ENCODE results near the gene RAPGEF6. TPM values are rescaled to one million over a fixed set of nuclear protein-coding genes. Genes with fewer than 3 reads are reported as not detected.

The RAPGEF6 gene
- total and polyA plus RNA-seq, 2 of the 4 experiments (the other 2 are of a cell fraction): 5.8 to 18.8 TPM

DNA sequence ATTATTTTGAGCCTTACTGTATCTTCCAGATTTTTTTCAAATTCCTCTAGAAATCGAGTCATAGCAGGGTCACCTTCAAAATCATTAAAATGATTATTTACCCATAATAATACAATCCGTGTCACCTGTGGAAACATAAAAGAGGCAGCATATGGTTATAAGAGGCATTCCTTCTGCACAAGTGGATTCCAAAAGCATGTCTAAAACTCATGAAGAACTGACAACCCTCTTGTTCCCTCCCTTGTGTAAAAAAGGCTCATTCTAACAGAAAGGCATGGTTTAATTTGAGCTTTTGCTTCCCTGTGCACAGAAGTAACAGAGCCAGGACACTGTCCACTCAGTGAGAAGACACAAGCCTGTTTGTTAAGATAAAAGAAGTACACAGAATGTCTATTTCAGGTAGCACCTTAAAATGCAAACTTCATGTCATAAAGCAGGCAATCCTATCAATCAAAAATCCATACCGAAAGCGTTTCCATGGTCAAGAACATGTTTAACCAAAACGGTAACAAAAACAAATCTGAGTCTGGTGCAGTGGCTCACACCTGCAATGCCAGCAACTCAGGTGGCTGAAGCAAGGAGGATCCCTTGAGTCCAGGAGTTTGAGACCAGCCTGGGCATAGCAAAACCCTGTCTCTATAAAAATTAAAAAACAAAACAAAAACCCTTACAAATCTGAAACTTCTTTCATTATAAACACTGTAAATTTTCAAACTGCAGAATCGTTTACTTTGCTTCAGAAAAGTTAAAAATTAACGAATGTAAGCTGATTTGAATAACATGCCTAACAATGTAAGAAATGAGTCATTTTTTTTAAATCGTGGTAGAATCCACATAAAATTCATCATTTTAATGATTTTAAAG is 139.3 kb downstream of the RAPGEF6 start:
- Histone ChIP-seq H3K4me3 (ENCODE audit: insufficient read depth, low read depth, low read length) (no peak overlapping the region), H3K27ac (ENCODE audit: insufficient read depth, low read length) (no peak overlapping the region), H2BK20ac (ENCODE audit: low read depth, low read length) (no peak overlapping the region), H3K9ac (ENCODE audit: low read depth, low read length) (no peak overlapping the region), H3K9me3 (ENCODE audit: control insufficient read depth, insufficient read depth, low read length) (no peaks in the 10 kb centered on the region), H4K8ac (ENCODE audit: low read depth in 2 of 2, low read length in 2 of 2) (no peak overlapping the region), H3K9me1 (ENCODE audit: insufficient read depth, low read length) (peaks cover 3% of the 10 kb centered on the region; the same call in 1 of the 2 replicates), H2BK5ac (ENCODE audit: low read depth, low read length, poor library complexity, severe bottlenecking) (no peak overlapping the region), H3K79me1 (ENCODE audit: low read depth in 1 of 2, low read length in 2 of 2) (peaks cover 0 to 6% of the 10 kb centered on the region in 2 experiments; a peak in 3 of 4 replicates), H3K18ac (ENCODE audit: low read depth, low read length) (no peak overlapping the region), H3K36me3 (ENCODE audit: control insufficient read depth, insufficient read depth, low read length) (peaks cover 5% of the 10 kb centered on the region), H2AFZ (replicated peaks; ENCODE audit: low read length, poor library complexity) (no peak overlapping the region), H4K91ac (ENCODE audit: insufficient read depth, low read depth, low read length) (no peak overlapping the region), H3K27me3 (ENCODE audit: control insufficient read depth, insufficient read depth, low read length) (no peaks in the 10 kb centered on the region), H2BK120ac (ENCODE audit: low read depth, low read length) (no peak overlapping the region), H2AK9ac (replicated peaks; ENCODE audit: low read depth, low read length, poor library complexity) (no peak overlapping the region), H3K4ac (ENCODE audit: low read depth, low read length) (no peak overlapping the region), H3K14ac (replicated peaks; ENCODE audit: low read depth, low read length) (no peak overlapping the region), H4K20me1 (ENCODE audit: insufficient read depth, low read length) (no peaks in the 10 kb centered on the region), H2BK15ac (ENCODE audit: low read depth, low read length) (no peak overlapping the region), H3K23ac (ENCODE audit: low read depth, low read length) (no peak overlapping the region), H4K5ac (ENCODE audit: low read depth, low read length) (no peak overlapping the region), H2AK5ac (ENCODE audit: low read depth, low read length) (no peak overlapping the region), H3K4me2 (ENCODE audit: low read depth, low read length) (no peak overlapping the region), H3K4me1 (ENCODE audit: control insufficient read depth, insufficient read depth, low read length) (no peaks in the 10 kb centered on the region; the same call in 1 of the 2 replicates), H3K56ac (ENCODE audit: extremely low read depth, insufficient read depth, low read length) (no peak overlapping the region)
- ChIA-PET POLR2A (ENCODE audit: unreplicated experiment) (no interaction called here), CTCF (interaction anchor here (0.6 to 1.0 kb wide), 2 partner anchors 10 to 145 kb away, joined by 3 read pairs; no protein-coding TSS in a partner anchor)
- ATAC-seq (ENCODE audit: low read depth) (no peak), DNase-seq (no peak)
- intact Hi-C loops (cut with micrococcal nuclease): no loop called here
- BruUV-seq (replicated peaks): no TSS peak
- 57% methylated on average over 1 of the region's 8 CpGs; no CpG with 5 or more reads in 1 of the 2 experiments for WGBS, 2 experiments (ENCODE audit: extremely low coverage in 2 of 2, insufficient read length in 1 of 2)
- dilution Hi-C loops (cut with HindIII; ENCODE audit: low sequenced_read_pairs, unreplicated experiment): no loop called here
- in situ Hi-C loops (cut with MboI; ENCODE audit: low sequenced_read_pairs): no loop called here
- TF ChIP-seq, protein P1, sequence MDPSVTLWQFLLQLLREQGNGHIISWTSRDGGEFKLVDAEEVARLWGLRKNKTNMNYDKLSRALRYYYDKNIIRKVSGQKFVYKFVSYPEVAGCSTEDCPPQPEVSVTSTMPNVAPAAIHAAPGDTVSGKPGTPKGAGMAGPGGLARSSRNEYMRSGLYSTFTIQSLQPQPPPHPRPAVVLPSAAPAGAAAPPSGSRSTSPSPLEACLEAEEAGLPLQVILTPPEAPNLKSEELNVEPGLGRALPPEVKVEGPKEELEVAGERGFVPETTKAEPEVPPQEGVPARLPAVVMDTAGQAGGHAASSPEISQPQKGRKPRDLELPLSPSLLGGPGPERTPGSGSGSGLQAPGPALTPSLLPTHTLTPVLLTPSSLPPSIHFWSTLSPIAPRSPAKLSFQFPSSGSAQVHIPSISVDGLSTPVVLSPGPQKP (IDR thresholded peaks at IDR 0.05; ENCODE audit: borderline replicate concordance, low read depth, low read length): no peak
- TF ChIP-seq NFE2L2 (IDR thresholded peaks at IDR 0.05; ENCODE audit: low read depth, low read length): no peak
- TF ChIP-seq SMC3 (IDR thresholded peaks at IDR 0.05; ENCODE audit: low read depth, low read length): no peak
- TF ChIP-seq MXI1 (IDR thresholded peaks at IDR 0.05; ENCODE audit: borderline replicate concordance, low read depth, low read length): no peak
- no peak for TF ChIP-seq POLR2A (IDR thresholded peaks at IDR 0.05; ENCODE audit: low read depth, low read length)
- no peak for TF ChIP-seq RCOR1 (IDR thresholded peaks at IDR 0.05; ENCODE audit: insufficient replicate concordance, low read length)
- no peak for TF ChIP-seq MAZ (IDR thresholded peaks at IDR 0.05; ENCODE audit: borderline replicate concordance, low read depth, low read length)
- no peak for TF ChIP-seq CEBPB (IDR thresholded peaks at IDR 0.05; ENCODE audit: low read depth, low read length)
- TF ChIP-seq RFX5 (IDR thresholded peaks at IDR 0.05; ENCODE audit: low read depth, low read length): no peak
- TF ChIP-seq, protein P2, sequence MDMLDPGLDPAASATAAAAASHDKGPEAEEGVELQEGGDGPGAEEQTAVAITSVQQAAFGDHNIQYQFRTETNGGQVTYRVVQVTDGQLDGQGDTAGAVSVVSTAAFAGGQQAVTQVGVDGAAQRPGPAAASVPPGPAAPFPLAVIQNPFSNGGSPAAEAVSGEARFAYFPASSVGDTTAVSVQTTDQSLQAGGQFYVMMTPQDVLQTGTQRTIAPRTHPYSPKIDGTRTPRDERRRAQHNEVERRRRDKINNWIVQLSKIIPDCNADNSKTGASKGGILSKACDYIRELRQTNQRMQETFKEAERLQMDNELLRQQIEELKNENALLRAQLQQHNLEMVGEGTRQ (IDR thresholded peaks at IDR 0.05; ENCODE audit: low read depth, low read length): no peak
- TF ChIP-seq, protein P3, sequence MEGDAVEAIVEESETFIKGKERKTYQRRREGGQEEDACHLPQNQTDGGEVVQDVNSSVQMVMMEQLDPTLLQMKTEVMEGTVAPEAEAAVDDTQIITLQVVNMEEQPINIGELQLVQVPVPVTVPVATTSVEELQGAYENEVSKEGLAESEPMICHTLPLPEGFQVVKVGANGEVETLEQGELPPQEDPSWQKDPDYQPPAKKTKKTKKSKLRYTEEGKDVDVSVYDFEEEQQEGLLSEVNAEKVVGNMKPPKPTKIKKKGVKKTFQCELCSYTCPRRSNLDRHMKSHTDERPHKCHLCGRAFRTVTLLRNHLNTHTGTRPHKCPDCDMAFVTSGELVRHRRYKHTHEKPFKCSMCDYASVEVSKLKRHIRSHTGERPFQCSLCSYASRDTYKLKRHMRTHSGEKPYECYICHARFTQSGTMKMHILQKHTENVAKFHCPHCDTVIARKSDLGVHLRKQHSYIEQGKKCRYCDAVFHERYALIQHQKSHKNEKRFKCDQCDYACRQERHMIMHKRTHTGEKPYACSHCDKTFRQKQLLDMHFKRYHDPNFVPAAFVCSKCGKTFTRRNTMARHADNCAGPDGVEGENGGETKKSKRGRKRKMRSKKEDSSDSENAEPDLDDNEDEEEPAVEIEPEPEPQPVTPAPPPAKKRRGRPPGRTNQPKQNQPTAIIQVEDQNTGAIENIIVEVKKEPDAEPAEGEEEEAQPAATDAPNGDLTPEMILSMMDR (conservative IDR thresholded peaks at IDR 0.05; ENCODE audit: low read depth, low read length): no peak
- TF ChIP-seq RAD21 (IDR thresholded peaks at IDR 0.05; ENCODE audit: low read length): no peak
- TF ChIP-seq CHD1 (IDR thresholded peaks at IDR 0.05; ENCODE audit: low read depth, low read length): no peak
- TF ChIP-seq FOS (IDR thresholded peaks at IDR 0.05; ENCODE audit: low read depth, low read length): no peak
- TF ChIP-seq MAFK (IDR thresholded peaks at IDR 0.05; ENCODE audit: low read depth, low read length): no peak

All from IMR-90 (cell line).